Lower leg skin (tissue), 3 donors: ENCODE measurements around the gene KRT1.

Experiments used
- POLR2A ChIP-seq, 2 donors: fragments of 450-650 bp; IDR thresholded peaks; one replicate each; pipeline ENCODE4 v1.6.1; 2016 to 2017; ENCODE audit warnings: antibody characterized with exemption in 2 of 2, mild to moderate bottlenecking in 1 of 2, moderate library complexity in 1 of 2
- TF ChIP-seq, protein P1 (sequence below), 3 donors: fragments of 450-650 bp; IDR thresholded peaks; one replicate each; pipeline ENCODE4 v1.5.1; 2016; ENCODE audit warnings: antibody characterized with exemption in 3 of 3, mild to moderate bottlenecking in 3 of 3, moderate library complexity in 2 of 3

DNA sequence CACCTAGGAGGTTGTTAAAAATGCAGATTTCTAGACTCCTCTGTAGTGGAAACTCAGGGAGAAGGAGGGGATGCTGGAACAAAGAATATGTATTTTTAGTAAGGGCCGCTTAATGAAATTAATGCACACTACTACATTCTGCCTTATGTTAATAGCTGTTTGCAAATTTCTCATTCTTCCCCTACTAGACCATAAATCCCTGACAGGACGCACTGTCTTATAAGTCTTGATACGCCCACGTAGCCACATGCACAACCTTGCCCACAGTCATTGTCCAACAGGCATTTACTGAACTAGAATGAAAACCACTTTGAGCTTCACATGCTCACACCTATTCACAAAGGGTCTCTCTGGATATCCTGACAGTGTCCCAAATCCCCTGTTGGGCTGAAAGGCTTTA is 38.7 kb downstream of the KRT1 start:
- TF ChIP-seq, protein P1, sequence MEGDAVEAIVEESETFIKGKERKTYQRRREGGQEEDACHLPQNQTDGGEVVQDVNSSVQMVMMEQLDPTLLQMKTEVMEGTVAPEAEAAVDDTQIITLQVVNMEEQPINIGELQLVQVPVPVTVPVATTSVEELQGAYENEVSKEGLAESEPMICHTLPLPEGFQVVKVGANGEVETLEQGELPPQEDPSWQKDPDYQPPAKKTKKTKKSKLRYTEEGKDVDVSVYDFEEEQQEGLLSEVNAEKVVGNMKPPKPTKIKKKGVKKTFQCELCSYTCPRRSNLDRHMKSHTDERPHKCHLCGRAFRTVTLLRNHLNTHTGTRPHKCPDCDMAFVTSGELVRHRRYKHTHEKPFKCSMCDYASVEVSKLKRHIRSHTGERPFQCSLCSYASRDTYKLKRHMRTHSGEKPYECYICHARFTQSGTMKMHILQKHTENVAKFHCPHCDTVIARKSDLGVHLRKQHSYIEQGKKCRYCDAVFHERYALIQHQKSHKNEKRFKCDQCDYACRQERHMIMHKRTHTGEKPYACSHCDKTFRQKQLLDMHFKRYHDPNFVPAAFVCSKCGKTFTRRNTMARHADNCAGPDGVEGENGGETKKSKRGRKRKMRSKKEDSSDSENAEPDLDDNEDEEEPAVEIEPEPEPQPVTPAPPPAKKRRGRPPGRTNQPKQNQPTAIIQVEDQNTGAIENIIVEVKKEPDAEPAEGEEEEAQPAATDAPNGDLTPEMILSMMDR (IDR thresholded peaks at IDR 0.05), result no peak
- TF ChIP-seq POLR2A (IDR thresholded peaks at IDR 0.05), result no peak
